ENCODE measurements around the gene MAPK8IP3.

Gene MAPK8IP3

DNA sequence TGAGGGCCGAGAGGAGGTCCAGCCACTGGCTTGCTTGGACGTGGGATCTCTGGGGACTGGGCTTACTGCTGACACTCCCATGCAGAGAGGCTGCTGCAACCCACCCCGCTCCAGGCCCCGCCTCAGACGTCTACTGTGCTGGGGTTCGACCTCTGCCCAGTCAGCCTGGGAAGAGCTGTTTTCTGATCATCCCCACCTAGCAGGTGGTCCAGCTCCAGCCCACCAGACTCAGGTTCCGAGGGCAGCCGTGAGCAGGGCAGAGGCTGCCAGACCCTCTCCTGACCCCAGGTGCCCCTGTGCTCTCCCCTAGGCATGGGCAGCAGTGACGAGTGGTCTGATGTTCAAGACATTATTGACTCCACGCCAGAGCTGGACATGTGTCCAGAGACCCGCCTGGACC lies 41.9 kb downstream of the MAPK8IP3 start:
- Histone ChIP-seq H3K9me3 (ENCODE audit: control insufficient read depth, low read length) (no peaks in the 10 kb centered on the region), H3K27me3 (ENCODE audit: control insufficient read depth, insufficient read depth, low read length) (no peaks in the 10 kb centered on the region), H3K4me3 (ENCODE audit: low read length) (no peak overlapping the region), H3K36me3 (ENCODE audit: control insufficient read depth, insufficient read depth, low read length) (peaks cover 12% of the 10 kb centered on the region), H3K4me1 (ENCODE audit: control insufficient read depth, insufficient read depth, low read length) (no peaks in the 10 kb centered on the region), H3K9ac (ENCODE audit: low read length) (no peak overlapping the region)

DNA sequence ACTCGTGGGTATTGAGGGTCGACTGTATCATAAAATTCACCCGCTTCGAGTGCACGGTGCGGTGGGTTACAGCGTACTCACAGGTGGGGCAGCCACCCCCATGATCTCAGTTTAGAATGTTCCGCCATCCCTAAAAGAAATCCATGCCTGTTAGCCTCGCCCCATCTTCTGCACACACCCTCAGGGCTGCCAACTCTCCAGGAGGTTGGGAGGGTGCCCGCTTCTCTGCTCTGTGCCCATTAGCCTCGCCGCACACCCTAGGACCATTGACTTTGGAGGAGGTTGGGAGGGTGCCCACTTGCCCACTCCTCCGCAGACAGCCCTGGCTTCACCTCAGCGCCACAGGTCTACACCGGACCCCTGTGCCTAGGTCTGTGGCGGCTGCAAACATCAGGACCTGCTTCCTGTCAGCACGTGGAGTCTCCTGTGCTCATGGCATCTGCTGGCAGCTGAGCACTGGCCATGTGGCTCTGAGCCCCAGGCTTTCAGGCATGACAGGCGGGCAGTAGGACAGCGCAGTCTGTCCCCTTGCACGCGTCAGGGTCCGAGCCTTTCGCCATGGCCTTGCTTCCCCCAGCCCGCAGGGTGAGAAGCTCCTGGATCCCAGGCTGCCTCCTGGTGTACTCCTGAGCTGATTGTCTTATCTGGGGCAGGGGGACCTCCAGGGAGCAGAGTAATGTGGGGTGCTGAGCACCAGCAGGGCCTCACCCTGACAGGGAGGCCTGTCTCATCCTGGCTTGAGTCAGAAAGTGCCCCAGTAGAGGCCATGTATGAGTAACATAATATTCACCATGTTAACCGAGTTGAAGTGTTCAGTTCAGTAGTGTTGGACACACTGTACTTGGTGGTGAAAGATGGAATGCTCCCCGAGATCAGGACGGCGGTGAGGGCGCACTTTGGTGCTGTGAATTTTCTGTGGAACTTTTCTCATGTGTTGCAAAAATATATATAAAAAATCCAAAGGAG lies 43.4 kb downstream of the MAPK8IP3 start:
- Histone ChIP-seq H3K9me3 (ENCODE audit: control insufficient read depth, low read length) (no peaks in the 10 kb centered on the region), H3K27me3 (ENCODE audit: control insufficient read depth, insufficient read depth, low read length) (no peaks in the 10 kb centered on the region), H3K4me1 (ENCODE audit: control insufficient read depth, insufficient read depth, low read length) (no peaks in the 10 kb centered on the region), H3K9ac (ENCODE audit: low read length) (no peak overlapping the region), H3K36me3 (ENCODE audit: control insufficient read depth, insufficient read depth, low read length) (peaks cover 12% of the 10 kb centered on the region), H3K4me3 (ENCODE audit: low read length) (no peak overlapping the region)

DNA sequence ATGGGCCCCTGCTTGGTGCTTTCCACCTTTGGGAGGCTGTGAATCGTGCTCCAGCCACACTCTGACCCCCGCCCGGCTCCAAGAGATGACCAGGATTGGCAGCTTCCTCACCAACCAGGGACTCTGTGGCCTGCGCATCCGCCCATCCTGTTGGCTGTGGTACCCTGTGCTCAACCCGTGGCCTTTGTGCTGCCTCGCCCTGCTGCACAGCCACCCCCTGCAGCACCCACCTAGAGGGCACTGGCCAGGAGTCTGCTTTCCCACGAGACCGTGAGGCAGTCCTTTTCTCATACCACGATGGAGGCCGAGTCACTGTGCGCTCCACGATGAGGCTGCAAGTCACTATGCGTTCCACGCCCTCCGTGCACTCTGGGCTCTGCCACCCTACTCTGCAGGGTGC lies 46.0 kb downstream of the MAPK8IP3 start:
- Histone ChIP-seq H3K36me3 (ENCODE audit: control insufficient read depth, insufficient read depth, low read length) (peaks cover 12% of the 10 kb centered on the region), H3K4me3 (ENCODE audit: low read length) (no peak overlapping the region), H3K27me3 (ENCODE audit: control insufficient read depth, insufficient read depth, low read length) (no peaks in the 10 kb centered on the region), H3K9me3 (ENCODE audit: control insufficient read depth, low read length) (no peaks in the 10 kb centered on the region), H3K4me1 (ENCODE audit: control insufficient read depth, insufficient read depth, low read length) (no peaks in the 10 kb centered on the region), H3K9ac (ENCODE audit: low read length) (no peak overlapping the region)

DNA sequence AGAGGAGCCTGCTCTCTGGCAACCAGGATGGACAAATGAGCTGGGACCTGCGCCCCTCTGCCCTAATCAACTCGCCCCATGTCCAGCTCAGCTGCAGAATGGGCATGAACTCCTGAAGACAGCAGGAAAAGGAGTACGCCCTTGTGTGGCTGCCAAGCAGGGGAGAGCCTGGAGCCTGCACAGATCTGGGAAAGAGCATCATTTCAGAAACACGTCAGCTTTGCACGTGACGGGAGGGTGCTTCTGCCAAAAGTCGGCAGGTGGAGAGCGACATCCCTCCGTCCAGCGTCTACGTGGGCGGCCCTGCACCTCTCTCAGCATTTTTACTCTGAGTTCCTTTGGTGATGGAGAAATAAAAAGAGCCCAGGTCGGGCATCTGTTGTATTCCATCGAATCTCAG lies 46.9 kb downstream of the MAPK8IP3 start:
- no peaks in the 10 kb centered on the region for H3K27me3 ChIP-seq (ENCODE audit: control insufficient read depth, insufficient read depth, low read length)
- H3K9ac ChIP-seq (ENCODE audit: low read length): no peak overlapping the region
- peaks cover 12% of the 10 kb centered on the region for H3K36me3 ChIP-seq (ENCODE audit: control insufficient read depth, insufficient read depth, low read length)
- H3K4me3 ChIP-seq (ENCODE audit: low read length): no peak overlapping the region
- H3K9me3 ChIP-seq (ENCODE audit: control insufficient read depth, low read length): no peaks in the 10 kb centered on the region
- no peaks in the 10 kb centered on the region for H3K4me1 ChIP-seq (ENCODE audit: control insufficient read depth, insufficient read depth, low read length)

DNA sequence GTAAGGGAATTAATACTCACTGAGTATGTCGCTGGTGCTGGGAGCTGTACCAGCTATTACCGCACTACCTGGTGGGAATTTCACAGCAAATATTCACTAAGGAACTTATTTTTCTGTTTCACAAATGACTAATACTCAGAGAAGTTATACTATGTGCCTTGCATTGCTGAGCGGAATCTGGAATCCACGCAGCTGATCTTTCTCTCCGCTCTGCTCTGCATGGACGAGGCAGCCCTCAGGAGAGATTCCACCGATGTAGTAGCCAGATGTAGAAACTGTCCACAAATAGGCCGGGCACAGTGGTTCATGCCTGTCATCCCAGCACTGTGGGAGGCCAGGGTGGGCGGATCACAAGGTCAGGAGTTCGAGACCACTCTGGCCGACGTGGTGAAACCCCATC lies 48.2 kb downstream of the MAPK8IP3 start:
- Histone ChIP-seq H3K36me3 (ENCODE audit: control insufficient read depth, insufficient read depth, low read length) (peaks cover 6% of the 10 kb centered on the region), H3K9me3 (ENCODE audit: control insufficient read depth, low read length) (no peaks in the 10 kb centered on the region), H3K4me3 (ENCODE audit: low read length) (no peak overlapping the region), H3K27me3 (ENCODE audit: control insufficient read depth, insufficient read depth, low read length) (no peaks in the 10 kb centered on the region), H3K9ac (ENCODE audit: low read length) (no peak overlapping the region), H3K4me1 (ENCODE audit: control insufficient read depth, insufficient read depth, low read length) (no peaks in the 10 kb centered on the region)

DNA sequence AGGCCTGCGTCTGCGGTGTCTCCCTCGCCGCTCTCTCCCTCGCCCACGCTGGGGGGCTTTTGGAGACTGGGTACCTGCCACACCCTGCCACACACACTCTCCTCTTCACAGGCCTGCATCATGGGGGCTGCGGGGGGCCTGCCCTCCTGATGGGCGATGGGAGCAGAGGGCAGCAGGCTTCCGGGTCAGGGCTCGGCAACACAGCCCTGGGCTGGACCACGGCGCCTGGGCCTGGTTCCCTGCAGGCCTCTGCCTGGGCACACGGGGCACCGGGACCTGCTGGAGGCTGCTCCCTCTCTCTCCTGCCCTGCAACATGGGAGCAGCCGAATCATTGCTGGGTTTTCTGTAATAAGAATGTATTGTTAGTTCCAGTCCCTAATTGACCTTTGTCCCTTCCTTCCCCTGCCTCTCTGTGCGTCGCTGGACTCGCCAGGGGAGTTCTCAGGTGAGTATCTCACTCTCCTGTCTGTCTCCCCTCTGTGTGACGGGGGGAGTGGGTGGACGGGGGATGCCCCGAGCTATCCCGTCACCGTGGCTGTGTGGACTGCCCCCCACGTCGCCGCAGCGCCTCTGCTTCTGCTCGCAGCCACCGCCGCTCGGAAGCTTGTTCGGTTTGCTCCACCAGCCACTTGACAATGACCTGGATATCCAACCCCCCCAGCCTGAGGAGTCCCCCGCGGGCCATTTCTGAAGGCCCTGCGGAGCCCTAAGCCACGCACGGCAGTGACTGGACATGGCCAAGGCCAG lies 51.9 kb downstream of the MAPK8IP3 start:
- no peak overlapping the region for H3K4me3 ChIP-seq (ENCODE audit: low read length)
- H3K27me3 ChIP-seq (ENCODE audit: control insufficient read depth, insufficient read depth, low read length): no peaks in the 10 kb centered on the region
- H3K36me3 ChIP-seq (ENCODE audit: control insufficient read depth, insufficient read depth, low read length): no peaks in the 10 kb centered on the region
- H3K9ac ChIP-seq (ENCODE audit: low read length): no peak overlapping the region
- no peaks in the 10 kb centered on the region for H3K9me3 ChIP-seq (ENCODE audit: control insufficient read depth, low read length)
- no peaks in the 10 kb centered on the region for H3K4me1 ChIP-seq (ENCODE audit: control insufficient read depth, insufficient read depth, low read length)

DNA sequence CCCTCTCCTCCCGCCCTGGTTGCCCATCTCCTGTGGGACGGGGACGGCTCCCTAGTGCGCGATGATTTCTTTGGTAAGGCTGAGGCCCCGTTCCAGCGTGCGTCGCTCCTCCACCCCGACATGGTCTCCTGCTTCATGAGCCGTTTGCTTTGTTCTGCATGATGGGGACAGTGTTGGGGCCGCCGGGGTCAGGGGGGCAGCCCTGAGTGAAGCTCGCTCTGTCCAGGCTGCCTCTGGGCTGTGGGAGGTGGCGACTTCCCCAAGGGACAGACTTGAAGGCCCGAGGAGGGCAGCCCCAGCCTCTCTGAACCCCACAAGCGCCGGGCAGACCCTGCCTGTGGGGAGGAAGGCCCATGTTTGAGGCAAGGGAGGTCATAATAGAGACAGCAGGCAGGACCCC lies 52.9 kb downstream of the MAPK8IP3 start:
- Histone ChIP-seq H3K9me3 (ENCODE audit: control insufficient read depth, low read length) (no peaks in the 10 kb centered on the region), H3K27me3 (ENCODE audit: control insufficient read depth, insufficient read depth, low read length) (no peaks in the 10 kb centered on the region), H3K9ac (ENCODE audit: low read length) (no peak overlapping the region), H3K4me1 (ENCODE audit: control insufficient read depth, insufficient read depth, low read length) (no peaks in the 10 kb centered on the region), H3K4me3 (ENCODE audit: low read length) (no peak overlapping the region), H3K36me3 (ENCODE audit: control insufficient read depth, insufficient read depth, low read length) (no peaks in the 10 kb centered on the region)

DNA sequence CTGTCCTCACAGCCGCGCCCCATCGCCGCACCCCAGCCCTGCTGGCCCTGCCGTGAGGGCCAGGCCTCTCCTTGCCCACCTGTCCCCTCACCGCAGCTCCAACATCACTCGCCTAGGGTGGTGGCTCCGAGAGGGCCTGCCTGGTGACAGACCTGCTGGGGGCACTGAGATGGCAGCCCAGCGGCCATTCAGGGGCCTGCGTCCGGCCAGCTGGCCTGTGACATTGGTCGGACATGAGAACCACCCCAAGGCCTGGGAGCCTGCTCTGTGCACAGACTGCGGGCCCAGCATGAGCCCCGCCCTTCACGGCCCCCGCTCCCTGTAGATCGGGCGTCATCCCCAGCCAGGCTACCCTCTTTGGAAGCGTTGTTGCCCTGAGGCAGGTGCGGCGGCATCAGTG lies 53.5 kb downstream of the MAPK8IP3 start:
- Histone ChIP-seq H3K36me3 (ENCODE audit: control insufficient read depth, insufficient read depth, low read length) (no peaks in the 10 kb centered on the region), H3K4me3 (ENCODE audit: low read length) (no peak overlapping the region)

DNA sequence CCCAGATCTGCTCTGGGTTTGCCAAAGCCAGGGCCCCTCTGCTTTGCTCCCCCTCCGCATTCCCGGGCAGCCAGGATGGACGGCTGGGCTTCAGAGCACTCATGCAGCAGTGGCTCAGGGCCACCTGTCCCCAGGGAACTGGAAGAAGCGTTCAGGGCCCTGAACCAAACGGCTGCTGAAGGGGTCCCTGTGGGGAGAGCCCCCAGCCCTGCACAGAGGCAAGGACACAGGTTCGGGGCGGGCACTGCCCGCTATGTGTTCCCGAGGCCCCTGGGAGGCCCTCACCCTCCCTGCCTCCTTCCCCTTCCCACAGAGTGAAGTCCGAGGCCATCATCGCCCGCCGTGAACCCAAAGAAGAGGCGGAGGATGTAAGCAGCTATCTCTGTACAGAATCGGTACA lies 54.9 kb downstream of the MAPK8IP3 start:
- no peak overlapping the region for H3K9ac ChIP-seq (ENCODE audit: low read length)
- H3K9me3 ChIP-seq (ENCODE audit: control insufficient read depth, low read length): no peaks in the 10 kb centered on the region
- no peaks in the 10 kb centered on the region for H3K4me1 ChIP-seq (ENCODE audit: control insufficient read depth, insufficient read depth, low read length)
- no peak overlapping the region for H3K4me3 ChIP-seq (ENCODE audit: low read length)
- no peaks in the 10 kb centered on the region for H3K27me3 ChIP-seq (ENCODE audit: control insufficient read depth, insufficient read depth, low read length)
- H3K36me3 ChIP-seq (ENCODE audit: control insufficient read depth, insufficient read depth, low read length): no peaks in the 10 kb centered on the region

More for the DNA sequence above, 53.5 kb downstream of the MAPK8IP3 start:
- Histone ChIP-seq H3K4me1 (ENCODE audit: control insufficient read depth, insufficient read depth, low read length) (no peaks in the 10 kb centered on the region), H3K9ac (ENCODE audit: low read length) (no peak overlapping the region), H3K9me3 (ENCODE audit: control insufficient read depth, low read length) (no peaks in the 10 kb centered on the region), H3K27me3 (ENCODE audit: control insufficient read depth, insufficient read depth, low read length) (no peaks in the 10 kb centered on the region)

DNA sequence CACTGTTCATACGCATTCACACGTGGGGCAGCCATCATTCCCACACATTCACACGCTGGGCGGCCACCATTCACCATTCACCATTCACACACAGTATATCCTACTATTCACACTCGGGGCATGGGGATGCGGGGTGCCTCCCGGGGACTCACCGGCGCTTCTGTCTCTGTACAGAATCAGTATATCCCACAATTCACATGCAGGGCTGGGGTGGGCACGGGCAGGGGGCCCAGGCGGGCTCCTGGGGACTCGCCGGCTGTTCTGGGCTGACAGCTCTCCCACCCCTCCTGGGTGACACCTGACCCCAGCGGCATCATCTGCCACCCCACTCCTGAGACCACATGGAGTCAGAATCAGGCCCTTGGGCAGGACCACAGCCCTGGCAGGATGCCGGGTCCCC lies 55.8 kb downstream of the MAPK8IP3 start:
- H3K4me3 ChIP-seq (ENCODE audit: low read length): no peak overlapping the region
- H3K9ac ChIP-seq (ENCODE audit: low read length): no peak overlapping the region
- H3K27me3 ChIP-seq (ENCODE audit: control insufficient read depth, insufficient read depth, low read length): no peaks in the 10 kb centered on the region
- H3K4me1 ChIP-seq (ENCODE audit: control insufficient read depth, insufficient read depth, low read length): no peaks in the 10 kb centered on the region
- H3K9me3 ChIP-seq (ENCODE audit: control insufficient read depth, low read length): no peaks in the 10 kb centered on the region
- no peaks in the 10 kb centered on the region for H3K36me3 ChIP-seq (ENCODE audit: control insufficient read depth, insufficient read depth, low read length)

DNA sequence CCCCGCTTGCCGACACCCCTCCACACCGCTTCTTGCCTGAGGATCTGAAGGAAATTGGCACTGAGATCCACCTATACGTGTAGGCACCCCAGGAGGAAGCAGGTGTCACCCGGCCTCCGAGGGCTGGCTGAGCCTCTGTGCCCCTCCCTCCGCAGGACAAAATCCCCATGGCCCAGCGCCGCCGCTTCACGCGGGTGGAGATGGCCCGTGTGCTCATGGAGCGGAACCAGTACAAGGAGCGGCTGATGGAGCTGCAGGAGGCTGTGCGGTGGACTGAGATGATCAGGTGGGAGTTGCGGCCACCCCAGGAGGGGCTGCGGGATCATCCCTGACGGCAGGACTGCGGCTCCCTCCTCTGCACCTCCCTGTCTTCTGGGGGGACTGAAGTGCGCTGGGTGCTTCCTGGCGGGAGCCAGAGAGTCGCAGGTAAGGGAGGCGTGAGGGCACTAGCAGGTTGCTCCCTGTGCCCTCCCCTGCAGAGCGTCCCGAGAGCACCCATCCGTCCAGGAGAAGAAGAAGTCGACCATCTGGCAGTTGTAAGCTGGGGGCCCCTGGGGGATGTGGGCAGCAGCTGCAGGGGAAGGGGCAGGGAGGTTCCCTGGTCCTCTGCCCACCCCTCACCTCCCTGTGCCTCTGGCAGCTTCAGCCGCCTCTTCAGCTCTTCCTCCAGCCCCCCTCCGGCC lies 56.3 kb downstream of the MAPK8IP3 start:
- H3K9ac ChIP-seq (ENCODE audit: low read length): no peak overlapping the region
- no peaks in the 10 kb centered on the region for H3K4me1 ChIP-seq (ENCODE audit: control insufficient read depth, insufficient read depth, low read length)
- no peaks in the 10 kb centered on the region for H3K36me3 ChIP-seq (ENCODE audit: control insufficient read depth, insufficient read depth, low read length)
- no peaks in the 10 kb centered on the region for H3K27me3 ChIP-seq (ENCODE audit: control insufficient read depth, insufficient read depth, low read length)
- no peaks in the 10 kb centered on the region for H3K9me3 ChIP-seq (ENCODE audit: control insufficient read depth, low read length)
- no peak overlapping the region for H3K4me3 ChIP-seq (ENCODE audit: low read length)
